CD4-positive, alpha-beta T cell treated with Interleukin-15 for 1 hour (primary cell): ENCODE results near the gene CLCF1.
"Not testable (repeated sequence)": the region's sequence is repeated elsewhere in the genome, so short reads cannot be mapped to it uniquely, and the experiment has no call there.

Source experiments
- DNase-seq: peaks from one replicate; pipeline ENCODE4 v3.0.0-alpha.2; 2020

The CLCF1 gene

DNA sequence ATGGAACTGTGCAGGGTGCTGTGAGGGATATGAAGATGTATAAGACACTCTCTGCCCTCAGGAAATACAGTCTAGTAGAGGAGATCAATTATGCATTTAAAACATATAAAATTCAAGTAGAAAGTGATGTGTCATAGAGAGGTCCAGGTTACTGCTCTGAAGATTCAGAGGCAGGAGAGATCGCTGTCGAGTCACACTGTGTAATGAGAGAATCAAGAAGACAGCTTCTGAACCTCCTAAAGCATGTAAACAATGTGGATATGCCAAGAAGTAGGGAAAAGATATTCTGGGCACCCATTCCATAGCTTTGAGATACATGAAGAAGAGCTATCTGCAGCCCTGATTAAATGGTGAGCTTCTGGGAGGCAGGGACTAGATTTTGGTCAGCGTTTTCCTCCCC lies 53.4 kb downstream of the CLCF1 start:
- no peak for DNase-seq

DNA sequence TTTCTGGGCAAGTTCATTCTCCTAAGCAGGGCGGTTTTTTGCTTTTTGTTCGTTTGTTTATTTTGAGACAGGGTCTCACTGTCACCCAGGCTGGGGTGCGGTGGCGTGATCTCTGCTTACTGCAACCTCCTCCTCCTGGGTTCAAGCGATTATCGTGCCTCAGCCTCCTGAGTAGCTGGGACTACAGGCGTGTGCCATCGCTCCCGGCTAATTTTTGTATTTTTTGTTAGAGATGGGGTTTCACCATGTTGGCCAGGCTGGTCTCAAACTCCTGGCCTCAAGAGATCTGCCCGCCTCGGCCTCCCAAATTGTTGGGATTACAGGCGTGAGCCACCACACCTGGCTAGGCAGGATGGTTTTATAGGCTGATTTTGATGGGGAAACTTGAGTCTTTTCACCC lies 54.5 kb downstream of the CLCF1 start:
- not testable (repeated sequence) for DNase-seq

DNA sequence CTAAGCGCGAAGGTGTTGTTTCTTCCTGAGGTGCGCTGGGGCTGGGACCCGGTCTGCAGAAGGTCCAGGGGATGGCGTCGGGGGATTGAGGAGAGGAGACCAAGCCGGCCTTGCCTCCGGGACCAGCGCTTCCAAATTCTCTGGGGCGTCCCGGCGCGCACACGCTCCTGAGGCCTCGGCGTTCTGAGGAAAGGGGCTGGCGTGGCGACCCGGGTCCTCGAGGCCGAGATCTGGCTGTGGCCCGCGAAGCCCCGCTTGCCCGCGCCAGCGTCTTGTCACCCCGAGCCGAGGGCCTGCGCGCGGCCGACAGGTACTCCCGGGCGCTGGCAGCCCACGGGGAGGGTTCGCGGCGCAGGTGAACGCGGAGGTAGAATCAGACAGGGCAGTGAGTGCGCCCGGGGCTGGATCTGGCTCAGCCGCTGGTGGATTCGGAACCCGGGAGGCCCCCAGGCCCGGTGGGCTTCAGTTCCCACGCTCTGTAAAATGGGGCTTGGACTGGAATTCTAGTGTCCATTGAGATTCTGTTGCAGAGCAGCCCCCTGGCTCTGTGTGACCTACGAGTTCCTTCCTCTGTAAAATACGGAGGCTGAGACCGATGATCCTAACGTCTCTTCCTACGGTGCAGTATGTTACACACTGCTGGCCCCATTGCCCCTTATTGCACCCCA lies 55.4 kb downstream of the CLCF1 start:
- no peak for DNase-seq

GRCh38 chr11:67317205-67317887 lies 56.1 kb downstream of the CLCF1 start:
- peak; percentile 97 for DNase-seq

- no peak for DNase-seq
Observed at GRCh38 chr11:67316882-67317204, 56.6 kb downstream of the CLCF1 start.

GRCh38 chr11:67315325-67315909 lies 58.0 kb downstream of the CLCF1 start:
- DNase-seq = no peak

DNA sequence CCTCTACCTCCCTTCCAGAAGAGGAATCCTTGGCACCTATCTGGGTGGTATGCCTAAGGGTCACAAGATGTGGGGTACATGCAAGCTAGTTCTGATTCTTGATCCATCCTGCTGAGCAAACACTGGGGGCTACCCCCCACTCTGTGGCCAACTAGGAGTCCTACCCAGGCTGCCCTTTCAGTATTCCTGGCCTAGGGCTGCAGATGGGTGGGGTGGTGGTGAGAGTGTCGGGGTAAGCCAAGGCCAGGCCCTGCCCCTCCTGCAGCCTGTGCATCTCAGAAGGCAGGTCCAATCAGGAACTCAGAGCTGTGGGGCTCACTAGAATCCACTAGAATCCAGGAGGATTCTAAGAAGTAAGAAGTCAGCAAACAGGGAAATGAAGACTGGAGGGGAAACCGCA lies 59.2 kb downstream of the CLCF1 start:
- DNase-seq = no peak
